HepG2 (cell line): Measurements from ENCODE around the gene OGFR. TPM values are rescaled to one million over a fixed set of nuclear protein-coding genes. Genes with fewer than 3 reads are reported as not detected.

Experiments used
- MATR3 ChIP-seq: sonication (generic); formaldehyde crosslinking; IDR thresholded peaks from 2 replicates; pipeline ENCODE4 v1.4.0; 2020; ENCODE audit warnings: missing genetic modification reagents
- MIER2 ChIP-seq: IDR thresholded peaks from 2 replicates; pipeline ENCODE4 v1.6.1; 2016; ENCODE audit warnings: missing biosample characterization, missing genetic modification reagents
- NFAT5 ChIP-seq: sonication (generic); formaldehyde crosslinking; IDR thresholded peaks from 2 replicates; pipeline ENCODE4 v1.4.0; 2020; ENCODE audit warnings: missing genetic modification reagents
- NFE2 ChIP-seq: sonication (generic); formaldehyde crosslinking; IDR thresholded peaks from 2 replicates; pipeline ENCODE4 v1.4.0; 2020; ENCODE audit warnings: missing genetic modification reagents
- PHB2 ChIP-seq: fragments of 450-650 bp; IDR thresholded peaks from 2 replicates; pipeline ENCODE4 v1.6.1; 2018; ENCODE audit not compliant: partially characterized antibody
- RFX3 ChIP-seq: IDR thresholded peaks from 2 replicates; pipeline ENCODE4 v1.6.1; 2016; ENCODE audit warnings: missing biosample characterization, missing genetic modification reagents
- SP1 ChIP-seq, 2 experiments: fragments of 450-650 bp in 1 of 2; sonication (generic) in 1 of 2; formaldehyde crosslinking in 1 of 2; IDR thresholded peaks; 2 replicates each; pipeline versions ENCODE4 v1.4.0 to v1.6.1; 2016 to 2020; ENCODE audit warnings: missing genetic modification reagents in 1 of 2
- SSRP1 ChIP-seq: IDR thresholded peaks from 2 replicates; pipeline ENCODE4 v1.6.1; 2016; ENCODE audit warnings: control low read depth
- ZBTB4 ChIP-seq: sonication (generic); formaldehyde crosslinking; IDR thresholded peaks from 2 replicates; pipeline ENCODE4 v1.4.0; 2020; ENCODE audit warnings: missing genetic modification reagents, mild to moderate bottlenecking, borderline replicate concordance
- ZNF24 ChIP-seq: fragments of 450-650 bp; IDR thresholded peaks from 2 replicates; pipeline ENCODE4 v1.6.1; 2017; ENCODE audit warnings: antibody characterized with exemption, mild to moderate bottlenecking
- ZNF253 ChIP-seq: sonication (generic); formaldehyde crosslinking; IDR thresholded peaks from 2 replicates; pipeline ENCODE4 v1.8.0; 2022; ENCODE audit warnings: mild to moderate bottlenecking, missing genetic modification reagents, borderline replicate concordance
- ZNF562 ChIP-seq: sonication (generic); formaldehyde crosslinking; IDR thresholded peaks from 2 replicates; pipeline ENCODE4 v1.8.0; 2022; ENCODE audit warnings: missing genetic modification reagents, borderline replicate concordance
- ZNF672 ChIP-seq: sonication (generic); formaldehyde crosslinking; IDR thresholded peaks from 2 replicates; pipeline ENCODE4 v1.8.1; 2022; ENCODE audit warnings: missing genetic modification reagents
- ZNF790 ChIP-seq: sonication (generic); formaldehyde crosslinking; IDR thresholded peaks from 2 replicates; pipeline ENCODE4 v1.8.0; 2022; ENCODE audit warnings: missing genetic modification reagents, mild to moderate bottlenecking, borderline replicate concordance
- ZNF800 ChIP-seq: sonication (generic); formaldehyde crosslinking; IDR thresholded peaks from 2 replicates; pipeline ENCODE4 v1.4.0; 2020; ENCODE audit warnings: missing genetic modification reagents
- polyA plus RNA-seq, 8 experiments: library from polyadenylated mRNA; depleted of rRNA in 3 of 8; stranded (reverse) in 7 of 8; unstranded in 1 of 8; fragments of >200 nt; fragmentation: Illumina TruSeq in 4 of 8; extraction: Trizol in 4 of 8; gene quantifications; 2 replicates each; pipeline versions ENCODE4 v1.2.1 to v1.2.3, GENCODE V29; 2011 to 2016; ENCODE audit warnings: low read depth in 4 of 8, missing spikeins in 1 of 8, mixed read lengths in 1 of 8; ENCODE audit not compliant: insufficient read depth in 1 of 8
- total RNA-seq, 5 experiments: library from RNA; depleted of rRNA; stranded (reverse); fragments of >200 nt; fragmentation: Illumina TruSeq; extraction: Trizol; gene quantifications; 2 replicates each; pipeline ENCODE4 v1.2.3, GENCODE V29; 2016; ENCODE audit warnings: low read depth in 1 of 5
- TF ChIP-seq, protein P1 (sequence below): IDR thresholded peaks from 2 replicates; pipeline ENCODE4 v1.6.1; 2018; ENCODE audit warnings: missing genetic modification reagents, mild to moderate bottlenecking, missing compliant biosample characterization

OGFR gene
- total and polyA plus RNA-seq, 2 of the 13 experiments (the other 11 are each of a cell fraction or from before 2014, with no cell fraction given): 47.7 to 81.8 TPM

GRCh38 chr20:62822788-62823651 is 18.4 kb downstream of the OGFR start (continued):
- TF ChIP-seq NFAT5 (CRISPR knock-in tag) (peak; percentile 88; the same call in 1 of the 2 replicates), SSRP1 (CRISPR knock-in tag) (peak; percentile 75), NFE2 (CRISPR knock-in tag) (0 out of 2 replicates have a peak, but pooled peaks have one; percentile 11), SP1 (IDR thresholded peaks at IDR 0.05) (no peak), SP1 (CRISPR knock-in tag; IDR thresholded peaks at IDR 0.05) (peak; percentile 63; the same call in 1 of the 2 replicates), PHB2 (no peak), MATR3 (CRISPR knock-in tag) (0 out of 2 replicates have a peak, but pooled peaks have one; percentile 71), ZNF790 (CRISPR knock-in tag) (peak; percentile 37; the same call in 1 of the 2 replicates), ZBTB4 (CRISPR knock-in tag) (peak; percentile 70; the same call in 1 of the 2 replicates), ZNF672 (CRISPR knock-in tag) (no peak), RFX3 (CRISPR knock-in tag) (peak; percentile 21; the same call in 1 of the 2 replicates), ZNF562 (CRISPR knock-in tag) (no peak), MIER2 (CRISPR knock-in tag) (peak; percentile 88), ZNF800 (CRISPR knock-in tag) (peak; percentile 93; the same call in 1 of the 2 replicates), ZNF24 (peak; percentile 65; the same call in 1 of the 2 replicates), ZNF253 (CRISPR knock-in tag) (no peak)
- TF ChIP-seq, protein P1, sequence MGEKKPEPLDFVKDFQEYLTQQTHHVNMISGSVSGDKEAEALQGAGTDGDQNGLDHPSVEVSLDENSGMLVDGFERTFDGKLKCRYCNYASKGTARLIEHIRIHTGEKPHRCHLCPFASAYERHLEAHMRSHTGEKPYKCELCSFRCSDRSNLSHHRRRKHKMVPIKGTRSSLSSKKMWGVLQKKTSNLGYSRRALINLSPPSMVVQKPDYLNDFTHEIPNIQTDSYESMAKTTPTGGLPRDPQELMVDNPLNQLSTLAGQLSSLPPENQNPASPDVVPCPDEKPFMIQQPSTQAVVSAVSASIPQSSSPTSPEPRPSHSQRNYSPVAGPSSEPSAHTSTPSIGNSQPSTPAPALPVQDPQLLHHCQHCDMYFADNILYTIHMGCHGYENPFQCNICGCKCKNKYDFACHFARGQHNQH: peak; percentile 98
